WTC11 (cell line): ENCODE data around the gene CACYBP. TPM values are rescaled to one million over a fixed set of nuclear protein-coding genes. Genes with fewer than 3 reads are reported as not detected.

Source experiments
- ATAC-seq: fragments of 200-7000 bp; cut with Tn5 transposase; 2 replicates; pipeline ENCODE4 v1.10.0; 2021; ENCODE audit warnings: mild to moderate bottlenecking, moderate library complexity
- CTCF ChIA-PET: fragments of 300-600 bp; sonication (Branson Sonifier 250); formaldehyde crosslinking; loops from one replicate; lab custom pipeline; 2021; ENCODE audit warnings: antibody characterized with exemption; lab: Charles Lee
- POLR2A ChIA-PET: fragments of 350-600 bp; sonication (Branson Sonifier 250); formaldehyde crosslinking; loops from one replicate; lab custom pipeline; 2021; ENCODE audit warnings: antibody characterized with exemption; lab: Charles Lee
- DNase-seq: peaks from one replicate; pipeline ENCODE4 v3.0.0; 2021; ENCODE audit warnings: low spot score
- H3K27ac Mint-ChIP-seq: 2 replicates; pipeline ENCODE4 v1.8.0; 2021; ENCODE audit warnings: mixed read lengths
- H3K27me3 Mint-ChIP-seq: 2 replicates; pipeline ENCODE4 v1.8.0; 2021; ENCODE audit warnings: low read depth, mild to moderate bottlenecking, moderate library complexity, mixed read lengths
- H3K36me3 Mint-ChIP-seq: 2 replicates; pipeline ENCODE4 v1.8.0; 2021; ENCODE audit warnings: mixed read lengths
- H3K4me1 Mint-ChIP-seq: 2 replicates; pipeline ENCODE4 v1.8.0; 2022; ENCODE audit warnings: mixed read lengths
- H3K4me3 Mint-ChIP-seq: 2 replicates; pipeline ENCODE4 v1.8.0; 2021; ENCODE audit warnings: mild to moderate bottlenecking, moderate library complexity, mixed read lengths
- H3K9me3 Mint-ChIP-seq: 2 replicates; pipeline ENCODE4 v1.8.0; 2021; ENCODE audit warnings: mixed read lengths
- ARID4B ChIP-seq: sonication (generic); formaldehyde crosslinking; IDR thresholded peaks from 2 replicates; pipeline ENCODE4 v1.8.0; 2023; ENCODE audit warnings: missing genetic modification reagents, mild to moderate bottlenecking, borderline replicate concordance
- ATF1 ChIP-seq: sonication (generic); formaldehyde crosslinking; IDR thresholded peaks from 2 replicates; pipeline ENCODE4 v1.8.1; 2023; ENCODE audit warnings: mild to moderate bottlenecking, moderate library complexity, missing genetic modification reagents
- CBFB ChIP-seq: sonication (generic); formaldehyde crosslinking; IDR thresholded peaks from 2 replicates; pipeline ENCODE4 v1.8.1; 2022; ENCODE audit warnings: mild to moderate bottlenecking, low read depth, missing genetic modification reagents
- CDX4 ChIP-seq: fragments of 250-450 bp; sonication (Bioruptor Pico); IDR thresholded peaks from 2 replicates; pipeline ENCODE4 v1.9.0; 2021; ENCODE audit warnings: moderate library complexity, mild to moderate bottlenecking, inconsistent platforms, borderline replicate concordance
- E2F4 ChIP-seq: sonication (generic); formaldehyde crosslinking; IDR thresholded peaks from 2 replicates; pipeline ENCODE4 v1.8.1; 2022; ENCODE audit warnings: low read depth, mild to moderate bottlenecking, moderate library complexity, missing genetic modification reagents, borderline replicate concordance
- E2F5 ChIP-seq: sonication (generic); formaldehyde crosslinking; IDR thresholded peaks from 2 replicates; pipeline ENCODE4 v1.8.1; 2022; ENCODE audit warnings: mild to moderate bottlenecking, moderate library complexity, missing genetic modification reagents
- FOXP4 ChIP-seq: sonication (generic); formaldehyde crosslinking; IDR thresholded peaks from 2 replicates; pipeline ENCODE4 v1.8.0; 2022; ENCODE audit warnings: mild to moderate bottlenecking, missing genetic modification reagents
- KAT7 ChIP-seq: sonication (generic); formaldehyde crosslinking; IDR thresholded peaks from 2 replicates; pipeline ENCODE4 v1.8.1; 2023; ENCODE audit warnings: missing genetic modification reagents, mild to moderate bottlenecking, borderline replicate concordance
- MXD4 ChIP-seq: fragments of 250-450 bp; sonication (Bioruptor Pico); IDR thresholded peaks from 2 replicates; pipeline ENCODE4 v1.8.0; 2021; ENCODE audit warnings: mild to moderate bottlenecking, moderate library complexity, borderline replicate concordance
- NFYB ChIP-seq: sonication (generic); formaldehyde crosslinking; conservative IDR thresholded peaks from 2 replicates; pipeline ENCODE4 v1.8.0; 2022; ENCODE audit warnings: low read depth, missing genetic modification reagents
- NR1H2 ChIP-seq: sonication (generic); formaldehyde crosslinking; IDR thresholded peaks from 2 replicates; pipeline ENCODE4 v1.9.0; 2021; ENCODE audit warnings: mild to moderate bottlenecking, moderate library complexity, missing genetic modification reagents
- PRRX2 ChIP-seq: fragments of 250-450 bp; sonication (Bioruptor Pico); IDR thresholded peaks from 2 replicates; pipeline ENCODE4 v1.8.0; 2021; ENCODE audit warnings: mild to moderate bottlenecking
- ZNF121 ChIP-seq: sonication (generic); formaldehyde crosslinking; IDR thresholded peaks from 2 replicates; pipeline ENCODE4 v1.8.0; 2023; ENCODE audit warnings: missing genetic modification reagents
- ZNF138 ChIP-seq: sonication (generic); formaldehyde crosslinking; conservative IDR thresholded peaks from 2 replicates; pipeline ENCODE4 v1.8.1; 2022; ENCODE audit warnings: mild to moderate bottlenecking, moderate library complexity, missing genetic modification reagents
- ZNF396 ChIP-seq: fragments of 250-450 bp; sonication (Bioruptor Pico); IDR thresholded peaks from 2 replicates; pipeline ENCODE4 v1.8.0; 2021; ENCODE audit warnings: mild to moderate bottlenecking, moderate library complexity, borderline replicate concordance
- ZNF425 ChIP-seq: fragments of 250-450 bp; sonication (Bioruptor Pico); conservative IDR thresholded peaks from 2 replicates; pipeline ENCODE4 v1.9.0; 2021; ENCODE audit warnings: mild to moderate bottlenecking
- ZNF512 ChIP-seq: sonication (generic); formaldehyde crosslinking; IDR thresholded peaks from 2 replicates; pipeline ENCODE4 v1.8.1; 2022; ENCODE audit warnings: missing genetic modification reagents, borderline replicate concordance
- ZNF532 ChIP-seq: fragments of 250-450 bp; sonication (Bioruptor Pico); IDR thresholded peaks from 2 replicates; pipeline ENCODE4 v1.9.0; 2021; ENCODE audit warnings: mild to moderate bottlenecking, borderline replicate concordance
- total RNA-seq: library from RNA; stranded (reverse); gene quantifications from 3 replicates; pipeline ENCODE4 v1.2.3, GENCODE V29; 2021

Gene CACYBP
- total RNA-seq, 1 experiment from 2014 or later: 211 TPM

GRCh38 chr1:174956976-174957375 is 42.8 kb upstream of the CACYBP start (continued):
- TF ChIP-seq ZNF532 (CRISPR knock-in tag): no peak
- TF ChIP-seq E2F5 (CRISPR knock-in tag): no peak
- TF ChIP-seq, all 79 proteins: peak for 0

- CTCF ChIA-PET: interaction anchor here (1.0 kb wide), 1 partner anchor 30 kb away, joined by 3 read pairs; no protein-coding TSS in a partner anchor
- Mint-ChIP-seq H3K36me3 (peaks cover 37% of the 10 kb centered on the region), H3K27ac (no peak overlapping the region), H3K4me1 (peaks cover 33% of the 10 kb centered on the region), H3K9me3 (no peaks in the 10 kb centered on the region), H3K4me3 (no peak overlapping the region), H3K27me3 (no peaks in the 10 kb centered on the region)
- POLR2A ChIA-PET: no interaction called here
- ATAC-seq (no peak), DNase-seq (no peak)
- TF ChIP-seq CDX4 (CRISPR knock-in tag) (no peak), ZNF138 (CRISPR knock-in tag) (no peak), NR1H2 (CRISPR knock-in tag) (no peak), FOXP4 (no peak), ARID4B (CRISPR knock-in tag) (no peak), ZNF121 (CRISPR knock-in tag) (no peak), ZNF512 (no peak), E2F4 (CRISPR knock-in tag) (no peak), ATF1 (no peak), KAT7 (CRISPR knock-in tag) (no peak), CBFB (CRISPR knock-in tag) (no peak), PRRX2 (CRISPR knock-in tag) (no peak), MXD4 (CRISPR knock-in tag) (no peak), ZNF396 (CRISPR knock-in tag) (no peak), ZNF425 (CRISPR knock-in tag) (no peak), NFYB (CRISPR knock-in tag) (no peak)
Observed at GRCh38 chr1:174957829-174958228, 41.9 kb upstream of the CACYBP start.
